Measurements from ENCODE around the gene DHX8.

- no peak for TF ChIP-seq CTCF (IDR thresholded peaks at IDR 0.05)
- TF ChIP-seq POLR2A (IDR thresholded peaks at IDR 0.05), result no peak
These were observed 34.1 kb upstream of the DHX8 start for GRCh38 chr17:43449470-43450248.
